HEK293 (cell line): ENCODE data around the gene SPC25.

ENCODE experiments used
- CTCF ChIA-PET: fragments of 350-600 bp; formaldehyde crosslinking; extraction: SDS; loops from one replicate; lab custom pipeline; 2021; ENCODE audit warnings: antibody characterized with exemption; lab: Yijun Ruan, JAX
- POLR2A ChIA-PET: fragments of 300-600 bp; formaldehyde crosslinking; extraction: SDS; loops from one replicate; lab custom pipeline; 2020; ENCODE audit warnings: antibody characterized with exemption, inconsistent platforms; lab: Yijun Ruan, JAX
- H3K27ac ChIP-seq: fragments of 200-500 bp; sonication (Bioruptor generic); 2 replicates; pipeline ENCODE4 v1.5.1; 2014; ENCODE audit warnings: low read depth, low read length, control low read depth, inconsistent platforms; ENCODE audit errors: extremely low read depth
- H3K36me3 ChIP-seq, 2 experiments: fragments of 200-500 bp in 1 of 2; sonication (Bioruptor generic) in 1 of 2; 1 replicate in 1 of 2; 2 replicates in 1 of 2; pipeline ENCODE4 v1.5.1; 2014 to 2017; ENCODE audit warnings: inconsistent platforms in 2 of 2, low read length in 2 of 2; ENCODE audit not compliant: control insufficient read depth in 2 of 2, insufficient read depth in 1 of 2
- H3K4me1 ChIP-seq: fragments of 200-500 bp; sonication (Bioruptor generic); 2 replicates; pipeline ENCODE4 v1.5.1; 2014; ENCODE audit warnings: mild to moderate bottlenecking, low read length, inconsistent platforms; ENCODE audit not compliant: control insufficient read depth, insufficient read depth
- H3K4me3 ChIP-seq: 2 replicates; pipeline ENCODE4 v1.5.1; 2011; ENCODE audit warnings: low read depth, mild to moderate bottlenecking, control low read depth, low read length, moderate library complexity
- H3K9me3 ChIP-seq: fragments of 200-500 bp; sonication (Bioruptor generic); 2 replicates; pipeline ENCODE4 v1.5.1; 2014; ENCODE audit warnings: low read depth, low read length, inconsistent platforms; ENCODE audit not compliant: control insufficient read depth, insufficient read depth
- HOXC10 ChIP-seq: sonication (generic); formaldehyde crosslinking; IDR thresholded peaks from 2 replicates; pipeline ENCODE4 v1.8.1; 2023; ENCODE audit warnings: mild to moderate bottlenecking, missing genetic modification reagents
- PATZ1 ChIP-seq: fragments of 450-650 bp; formaldehyde crosslinking; IDR thresholded peaks from 2 replicates; pipeline ENCODE4 v1.5.1; 2016; ENCODE audit warnings: missing biosample characterization, missing genetic modification characterization
- PRDM10 ChIP-seq: fragments of 450-650 bp; formaldehyde crosslinking; IDR thresholded peaks from 2 replicates; pipeline ENCODE4 v1.5.1; 2016; ENCODE audit warnings: missing biosample characterization, missing genetic modification characterization
- PRDM2 ChIP-seq: fragments of 450-650 bp; formaldehyde crosslinking; IDR thresholded peaks from 2 replicates; pipeline ENCODE4 v1.5.1; 2016; ENCODE audit warnings: missing biosample characterization, missing genetic modification characterization, borderline replicate concordance
- REPIN1 ChIP-seq: fragments of 450-650 bp; formaldehyde crosslinking; IDR thresholded peaks from 2 replicates; pipeline ENCODE4 v1.5.1; 2017; ENCODE audit warnings: missing biosample characterization, missing genetic modification characterization, low read depth
- SP3 ChIP-seq: fragments of 450-650 bp; formaldehyde crosslinking; IDR thresholded peaks from 2 replicates; pipeline ENCODE4 v1.5.1; 2016; ENCODE audit warnings: missing biosample characterization, missing genetic modification characterization
- ZNF132 ChIP-seq: fragments of 450-650 bp; formaldehyde crosslinking; IDR thresholded peaks from 2 replicates; pipeline ENCODE4 v1.5.1; 2017; ENCODE audit warnings: missing biosample characterization, missing genetic modification characterization, borderline replicate concordance
- ZNF138 ChIP-seq: fragments of 450-650 bp; formaldehyde crosslinking; IDR thresholded peaks from 2 replicates; pipeline ENCODE4 v1.5.1; 2016; ENCODE audit warnings: missing biosample characterization, missing genetic modification characterization, borderline replicate concordance
- ZNF169 ChIP-seq: fragments of 450-650 bp; formaldehyde crosslinking; IDR thresholded peaks from 2 replicates; pipeline ENCODE4 v1.5.1; 2016; ENCODE audit warnings: missing biosample characterization, missing genetic modification characterization
- ZNF184 ChIP-seq: fragments of 450-650 bp; IDR thresholded peaks from 2 replicates; pipeline ENCODE4 v1.5.1; 2018; ENCODE audit warnings: missing biosample characterization, mild to moderate bottlenecking, missing genetic modification characterization
- ZNF214 ChIP-seq: fragments of 450-650 bp; formaldehyde crosslinking; IDR thresholded peaks from 2 replicates; pipeline ENCODE4 v1.5.1; 2017; ENCODE audit warnings: missing biosample characterization, mild to moderate bottlenecking, missing genetic modification characterization, borderline replicate concordance
- ZNF24 ChIP-seq: fragments of 450-650 bp; formaldehyde crosslinking; IDR thresholded peaks from 2 replicates; pipeline ENCODE4 v1.5.1; 2016; ENCODE audit warnings: missing biosample characterization, missing genetic modification characterization
- ZNF433 ChIP-seq: fragments of 450-650 bp; formaldehyde crosslinking; IDR thresholded peaks from 2 replicates; pipeline ENCODE4 v1.5.1; 2016; ENCODE audit warnings: missing biosample characterization, missing genetic modification characterization, low read depth
- ZNF449 ChIP-seq: fragments of 450-650 bp; formaldehyde crosslinking; IDR thresholded peaks from 2 replicates; pipeline ENCODE4 v1.5.1; 2017; ENCODE audit warnings: missing biosample characterization, mild to moderate bottlenecking, missing genetic modification characterization, moderate library complexity
- ZNF529 ChIP-seq: fragments of 450-650 bp; formaldehyde crosslinking; IDR thresholded peaks from 2 replicates; pipeline ENCODE4 v1.5.1; 2017; ENCODE audit warnings: missing genetic modification characterization, missing biosample characterization; ENCODE audit not compliant: insufficient replicate concordance
- ZNF530 ChIP-seq: fragments of 450-650 bp; formaldehyde crosslinking; IDR thresholded peaks from 2 replicates; pipeline ENCODE4 v1.5.1; 2016; ENCODE audit warnings: low read depth, missing biosample characterization, missing genetic modification characterization
- ZNF621 ChIP-seq: fragments of 450-650 bp; formaldehyde crosslinking; IDR thresholded peaks from 2 replicates; pipeline ENCODE4 v1.5.1; 2017; ENCODE audit warnings: missing biosample characterization, missing genetic modification characterization
- ZNF639 ChIP-seq: fragments of 450-650 bp; formaldehyde crosslinking; IDR thresholded peaks from 2 replicates; pipeline ENCODE4 v1.5.1; 2016; ENCODE audit warnings: missing biosample characterization, missing genetic modification characterization
- ZNF792 ChIP-seq: fragments of 450-650 bp; formaldehyde crosslinking; IDR thresholded peaks from 2 replicates; pipeline ENCODE4 v1.5.1; 2016; ENCODE audit warnings: missing biosample characterization, missing genetic modification characterization

SPC25 gene

GRCh38 chr2:168896783-168897182 is 6.6 kb upstream of the SPC25 start:
- Histone ChIP-seq H3K4me1 (no peaks in the 10 kb centered on the region), H3K27ac (no peak overlapping the region)
- POLR2A ChIA-PET, result no interaction called here
- no peak for TF ChIP-seq ZNF639 (tag by site-specific recombination)
- TF ChIP-seq ZNF214 (tag by site-specific recombination), result no peak
- TF ChIP-seq ZNF169 (tag by site-specific recombination), result no peak
- TF ChIP-seq ZNF132 (tag by site-specific recombination), result no peak
- TF ChIP-seq PATZ1 (tag by site-specific recombination), result no peak
- TF ChIP-seq, all 188 proteins: peak for 0
- Histone ChIP-seq H3K4me3 (no peak overlapping the region), H3K9me3 (no peaks in the 10 kb centered on the region), H3K36me3 (no peaks in the 10 kb centered on the region)
- CTCF ChIA-PET, result no interaction called here

- H3K4me1 ChIP-seq, result no peaks in the 10 kb centered on the region
- H3K4me3 ChIP-seq, result no peak overlapping the region
- no peaks in the 10 kb centered on the region for H3K36me3 ChIP-seq
- H3K9me3 ChIP-seq, result no peaks in the 10 kb centered on the region
- CTCF ChIA-PET, result interaction anchor here (0.7 kb wide), 2 partner anchors 401 to 628 kb away, joined by 3 read pairs; no protein-coding TSS in a partner anchor
- POLR2A ChIA-PET, result no interaction called here
- no peak overlapping the region for H3K27ac ChIP-seq
- no peak for TF ChIP-seq REPIN1
- TF ChIP-seq ZNF138 (tag by site-specific recombination), result no peak
- TF ChIP-seq PRDM10 (tag by site-specific recombination), result no peak
- TF ChIP-seq HOXC10 (CRISPR knock-in tag), result no peak
- no peak for TF ChIP-seq ZNF792
- no peak for TF ChIP-seq ZNF24 (tag by site-specific recombination)
- no peak for TF ChIP-seq ZNF530 (tag by site-specific recombination)
- TF ChIP-seq ZNF184, result no peak
- TF ChIP-seq ZNF529 (tag by site-specific recombination), result no peak
- TF ChIP-seq ZNF433 (tag by site-specific recombination), result no peak
- no peak for TF ChIP-seq PRDM2 (tag by site-specific recombination)
- no peak for TF ChIP-seq SP3 (tag by site-specific recombination)
- no peak for TF ChIP-seq ZNF449 (tag by site-specific recombination)
- TF ChIP-seq ZNF621 (tag by site-specific recombination), result no peak
Observed at GRCh38 chr2:168895771-168896170, 5.5 kb upstream of the SPC25 start.
